NT2/D1 (cell line): ENCODE results near the gene ACTN4.

Experiments
- SUZ12 ChIP-seq: IDR thresholded peaks from 2 replicates; pipeline ENCODE4 v1.6.1; 2011; ENCODE audit not compliant: insufficient read length, insufficient read depth; ENCODE audit errors: extremely low read depth
- YY1 ChIP-seq: IDR thresholded peaks from 2 replicates; pipeline ENCODE4 v1.6.1; 2011; ENCODE audit not compliant: insufficient read length, insufficient read depth
- ZNF274 ChIP-seq: IDR thresholded peaks from 2 replicates; pipeline ENCODE4 v1.6.1; 2011; ENCODE audit warnings: mild to moderate bottlenecking, low read depth, low read length

GRCh38 chr19:38678891-38679494, 31.5 kb downstream of the ACTN4 start:
- no peak for TF ChIP-seq SUZ12
- no peak for TF ChIP-seq ZNF274
- TF ChIP-seq YY1: no peak
